GM12801 (cell line): ENCODE results near the gene COL11A2.

Experiments used
- CTCF ChIP-seq: IDR thresholded peaks from one replicate; pipeline ENCODE4 v1.5.1; 2011; ENCODE audit warnings: control low read depth; ENCODE audit not compliant: insufficient read length; ENCODE audit errors: extremely low read depth

The COL11A2 gene

GRCh38 chr6:33147807-33148666 lies 44.2 kb downstream of the COL11A2 start:
- TF ChIP-seq CTCF = no peak

GRCh38 chr6:33144373-33144772 lies 47.9 kb downstream of the COL11A2 start:
- no peak for TF ChIP-seq CTCF

- no peak for TF ChIP-seq CTCF
Observed at GRCh38 chr6:33143113-33143770, 49.0 kb downstream of the COL11A2 start.

- TF ChIP-seq CTCF = no peak
Observed at GRCh38 chr6:33142501-33143070, 49.7 kb downstream of the COL11A2 start.

GRCh38 chr6:33140556-33140955 lies 51.7 kb downstream of the COL11A2 start:
- no peak for TF ChIP-seq CTCF

- TF ChIP-seq CTCF = no peak
Observed at GRCh38 chr6:33139596-33140206, 52.6 kb downstream of the COL11A2 start.

- TF ChIP-seq CTCF = no peak
Observed at GRCh38 chr6:33136310-33136900, 55.9 kb downstream of the COL11A2 start.
